GM12873 (cell line): ENCODE results near the gene APLNR.

ENCODE experiments used
- TF ChIP-seq, protein P1 (sequence below): IDR thresholded peaks from 2 replicates; pipeline ENCODE4 v1.5.1; 2012; ENCODE audit warnings: low read depth, mild to moderate bottlenecking, moderate library complexity, low read length, control low read depth; ENCODE audit not compliant: insufficient read depth; ENCODE audit errors: missing control alignments

APLNR gene

DNA sequence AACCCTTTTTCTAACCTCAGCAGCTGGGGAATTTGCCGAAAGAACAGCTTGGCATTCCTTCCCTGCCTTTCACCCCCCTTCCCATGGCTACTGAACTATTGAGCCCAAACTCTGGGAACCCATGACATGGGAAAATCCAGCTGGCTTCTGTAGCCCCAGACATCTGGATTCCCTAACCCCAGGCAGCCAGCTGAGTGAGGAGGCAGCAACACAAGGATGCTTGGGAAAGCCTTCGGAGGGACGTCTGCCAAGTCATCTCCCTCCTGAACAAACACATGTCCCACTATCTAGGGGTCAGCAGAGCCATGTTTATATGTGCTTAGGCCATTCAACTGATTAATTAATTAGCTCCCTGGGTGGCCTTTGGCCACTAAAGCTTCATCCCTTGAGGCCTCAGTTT is 33.7 kb downstream of the APLNR start:
- TF ChIP-seq, protein P1, sequence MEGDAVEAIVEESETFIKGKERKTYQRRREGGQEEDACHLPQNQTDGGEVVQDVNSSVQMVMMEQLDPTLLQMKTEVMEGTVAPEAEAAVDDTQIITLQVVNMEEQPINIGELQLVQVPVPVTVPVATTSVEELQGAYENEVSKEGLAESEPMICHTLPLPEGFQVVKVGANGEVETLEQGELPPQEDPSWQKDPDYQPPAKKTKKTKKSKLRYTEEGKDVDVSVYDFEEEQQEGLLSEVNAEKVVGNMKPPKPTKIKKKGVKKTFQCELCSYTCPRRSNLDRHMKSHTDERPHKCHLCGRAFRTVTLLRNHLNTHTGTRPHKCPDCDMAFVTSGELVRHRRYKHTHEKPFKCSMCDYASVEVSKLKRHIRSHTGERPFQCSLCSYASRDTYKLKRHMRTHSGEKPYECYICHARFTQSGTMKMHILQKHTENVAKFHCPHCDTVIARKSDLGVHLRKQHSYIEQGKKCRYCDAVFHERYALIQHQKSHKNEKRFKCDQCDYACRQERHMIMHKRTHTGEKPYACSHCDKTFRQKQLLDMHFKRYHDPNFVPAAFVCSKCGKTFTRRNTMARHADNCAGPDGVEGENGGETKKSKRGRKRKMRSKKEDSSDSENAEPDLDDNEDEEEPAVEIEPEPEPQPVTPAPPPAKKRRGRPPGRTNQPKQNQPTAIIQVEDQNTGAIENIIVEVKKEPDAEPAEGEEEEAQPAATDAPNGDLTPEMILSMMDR = no peak

DNA sequence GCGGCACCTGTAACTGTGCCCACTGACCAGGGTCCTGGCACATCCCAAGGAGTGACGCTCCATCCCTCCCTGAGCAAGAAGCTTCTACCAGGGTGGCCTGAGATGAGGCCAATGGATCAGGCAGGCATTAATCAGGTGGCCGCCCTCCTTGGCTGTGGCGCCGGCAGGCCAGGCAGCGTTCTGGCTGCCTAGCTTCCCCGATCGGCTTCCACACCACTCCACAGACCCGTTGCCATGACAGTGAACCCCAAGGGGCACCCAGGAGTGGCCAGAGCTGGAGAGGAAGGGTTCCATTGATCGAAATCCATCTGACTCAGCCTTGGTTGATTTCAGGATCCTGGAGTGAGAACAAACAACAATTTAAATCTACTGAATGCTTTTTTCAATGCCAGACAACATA is 34.8 kb downstream of the APLNR start:
- TF ChIP-seq, protein P1 = no peak

DNA sequence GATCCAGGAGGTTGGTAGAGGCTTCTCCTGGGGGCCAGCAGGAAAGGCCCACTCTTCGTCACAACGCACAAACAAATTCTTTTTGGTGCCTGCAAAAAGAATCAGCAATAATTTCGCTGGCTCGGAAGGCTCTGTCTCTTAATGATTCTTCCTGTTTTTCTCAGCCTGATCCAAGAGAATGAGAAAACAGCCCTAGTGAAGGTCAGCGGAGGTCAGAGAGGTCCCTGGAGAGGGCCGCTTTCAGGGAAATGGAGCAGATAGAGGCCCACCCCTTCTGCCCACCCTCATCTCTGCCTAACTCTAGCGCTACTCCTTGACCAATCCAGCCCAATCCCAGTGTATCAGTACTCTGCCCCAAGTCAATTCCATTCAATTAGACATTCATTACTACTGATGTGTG is 36.1 kb downstream of the APLNR start:
- TF ChIP-seq, protein P1 = no peak

DNA sequence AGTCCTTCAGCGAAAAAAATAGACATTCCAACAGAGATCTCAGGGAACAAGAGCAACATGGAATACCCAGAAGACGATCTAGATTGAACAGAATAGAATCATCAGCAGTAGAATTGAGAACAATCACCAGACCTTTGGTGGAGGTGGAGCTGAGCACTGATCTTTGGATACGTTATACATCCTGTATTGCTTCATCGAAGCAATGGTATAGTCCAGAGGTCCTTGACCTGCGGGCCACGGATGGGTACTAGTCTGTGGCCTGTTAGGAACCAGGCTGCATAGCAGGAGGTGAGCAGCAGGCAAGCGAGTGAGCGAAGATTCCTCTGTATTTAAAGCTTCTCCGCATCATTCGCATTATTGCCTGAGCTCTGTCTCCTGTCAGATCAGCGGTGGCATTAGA is 37.7 kb downstream of the APLNR start:
- TF ChIP-seq, protein P1 = no peak

DNA sequence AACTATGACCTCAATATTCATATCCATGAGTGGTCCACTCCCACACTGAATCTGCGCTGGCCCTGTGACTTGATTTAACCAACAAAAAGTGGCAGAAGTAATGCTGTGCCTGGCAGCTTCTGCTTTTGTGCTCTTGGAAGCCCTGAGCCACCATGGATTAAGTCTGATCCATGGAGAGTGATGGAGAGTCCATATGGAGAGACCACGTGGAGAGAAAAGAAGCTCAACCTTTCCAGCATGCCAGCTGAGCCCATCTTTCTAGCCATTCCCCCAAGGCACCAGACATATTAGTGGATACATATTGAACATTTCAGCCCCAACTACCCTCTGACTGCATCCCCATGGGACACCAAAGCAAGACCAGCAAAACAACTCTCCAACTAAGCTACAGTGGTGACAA is 39.3 kb downstream of the APLNR start:
- TF ChIP-seq, protein P1 = no peak

DNA sequence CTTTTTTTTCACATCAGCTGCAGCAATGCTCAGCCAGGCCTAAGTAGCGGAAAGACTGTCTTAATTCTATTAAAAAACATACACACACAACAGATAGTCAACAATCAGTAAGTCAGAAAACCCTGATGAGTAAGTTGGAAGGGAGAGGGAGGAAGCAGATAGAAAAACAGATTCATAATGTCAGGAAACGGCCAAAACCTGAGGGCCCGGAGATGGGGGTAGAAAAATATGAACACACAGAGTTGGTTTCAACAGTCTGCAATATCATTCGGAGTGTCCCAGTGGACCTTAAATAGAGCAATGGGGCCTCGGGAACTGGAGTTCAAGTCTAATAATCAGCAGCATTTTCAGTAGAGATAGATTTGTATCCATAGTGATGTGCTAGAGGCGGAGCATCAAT is 40.5 kb downstream of the APLNR start:
- TF ChIP-seq, protein P1 = no peak

DNA sequence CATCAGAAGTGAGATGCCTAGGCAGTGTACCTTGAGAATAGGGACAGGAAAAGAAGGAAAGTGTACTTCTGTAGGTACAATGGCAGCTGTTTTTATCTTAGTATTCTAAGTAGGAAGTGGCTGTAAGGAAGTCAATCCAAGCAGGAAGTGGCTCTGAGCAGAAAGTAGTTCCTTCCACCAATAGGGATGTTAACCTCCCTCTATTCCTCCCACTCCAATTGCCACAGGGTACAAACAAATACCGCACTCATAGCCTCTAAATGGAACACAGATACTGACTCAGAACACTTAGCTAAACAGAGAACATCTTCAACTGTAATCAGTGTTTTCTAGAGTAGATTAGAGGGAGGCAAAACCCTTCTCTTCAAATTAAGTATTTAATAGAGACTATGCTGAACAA is 44.7 kb downstream of the APLNR start:
- TF ChIP-seq, protein P1 = no peak
